Upper lobe of left lung (tissue), 6 donors: ENCODE data around the gene DCUN1D3. TPM values are rescaled to one million over a fixed set of nuclear protein-coding genes. Genes with fewer than 3 reads are reported as not detected.

Source experiments
- ATAC-seq, 2 donors: fragments of 200-7000 bp; cut with Tn5 transposase; one replicate each; pipeline ENCODE4 v1.9.1; 2022; ENCODE audit warnings: mild to moderate bottlenecking in 2 of 2, moderate library complexity in 2 of 2; ENCODE audit not compliant: low FRiP score in 2 of 2
- DNase-seq, 2 donors: peaks; one replicate each; pipeline ENCODE4 v3.0.0-alpha.2; 2019 to 2020
- H3K27ac ChIP-seq, 4 donors: fragments of 200-600 bp; sonication (generic); one replicate each; pipeline ENCODE4 v1.5.1; 2016 to 2019
- H3K27me3 ChIP-seq, 4 donors: fragments of 200-600 bp; sonication (generic); one replicate each; pipeline ENCODE4 v1.5.1; 2017 to 2019
- H3K36me3 ChIP-seq, 4 donors: fragments of 200-600 bp; sonication (generic); one replicate each; pipeline ENCODE4 v1.5.1; 2016 to 2019
- H3K4me1 ChIP-seq, 4 donors: fragments of 200-600 bp; sonication (generic); one replicate each; pipeline ENCODE4 v1.5.1; 2018 to 2019
- H3K4me3 ChIP-seq, 4 donors: fragments of 200-600 bp; sonication (generic); one replicate each; pipeline ENCODE4 v1.5.1; 2017 to 2019; ENCODE audit warnings: mild to moderate bottlenecking in 2 of 4, moderate library complexity in 1 of 4
- H3K9me3 ChIP-seq, 4 donors: fragments of 200-600 bp; sonication (generic); one replicate each; pipeline ENCODE4 v1.5.1; 2018 to 2019
- CTCF ChIP-seq, 6 experiments: fragments of 450-650 bp in 4 of 6; fragments of 200-600 bp in 2 of 6; sonication (generic) in 2 of 6; IDR thresholded peaks; one replicate each; pipeline ENCODE4 v1.5.1; 2016 to 2019; ENCODE audit warnings: antibody characterized with exemption in 6 of 6
- EP300 ChIP-seq, 4 donors: sonication (generic); formaldehyde crosslinking; IDR thresholded peaks; one replicate each; pipeline ENCODE4 v1.5.1; 2017; ENCODE audit warnings: antibody characterized with exemption in 4 of 4, control low read depth in 2 of 4
- POLR2A ChIP-seq, 4 donors: fragments of 450-650 bp; IDR thresholded peaks; one replicate each; pipeline ENCODE4 v1.5.1; 2016 to 2017; ENCODE audit warnings: antibody characterized with exemption in 4 of 4, mild to moderate bottlenecking in 2 of 4
- POLR2AphosphoS5 ChIP-seq, 2 donors: sonication (generic); formaldehyde crosslinking; IDR thresholded peaks; one replicate each; pipeline ENCODE4 v1.5.1; 2017; ENCODE audit warnings: antibody characterized with exemption in 2 of 2
- WGBS, 2 donors: methylation state at CpG; one replicate each; pipeline ENCODE4 v1.1.5; 2017 to 2018; 5-methylcytosine and 5-hydroxymethylcytosine counted together
- total RNA-seq, 6 donors: library from RNA; depleted of rRNA in 4 of 6; stranded (reverse); fragments of >200 nt in 4 of 6; gene quantifications; one replicate each; pipeline versions ENCODE4 v1.1.0 to v1.2.1, GENCODE V29; 2016 to 2021
- donor health status: DM: no; HTN: no; CAD: no; lungs with moderate emphysema.
- donor health status: DM: no; HTN: yes; CAD: no; lungs with severe emphysema.

Gene DCUN1D3
- total RNA-seq, 6 donors from 2014 or later: 7.2 to 33.0 (median 19.3) TPM

GRCh38 chr16:20821682-20822081, 78.5 kb downstream of the DCUN1D3 start:
- 87 to 91% methylated on average over 4 of the region's 4 CpGs for WGBS, 2 donors
- H3K4me3 ChIP-seq: no peak overlapping the region
- DNase-seq: no peak
- TF ChIP-seq POLR2AphosphoS5 (IDR thresholded peaks at IDR 0.05): no peak
- no peak for TF ChIP-seq CTCF (IDR thresholded peaks at IDR 0.05)
- no peak for TF ChIP-seq POLR2A (IDR thresholded peaks at IDR 0.05)
- TF ChIP-seq EP300 (IDR thresholded peaks at IDR 0.05): no peak
- no peaks in the 10 kb centered on the region for H3K27me3 ChIP-seq
- ATAC-seq: no peak
- H3K27ac ChIP-seq: no peak overlapping the region
- H3K4me1 ChIP-seq: no peaks in the 10 kb centered on the region
- H3K9me3 ChIP-seq: no peaks in the 10 kb centered on the region
- H3K36me3 ChIP-seq: no peaks in the 10 kb centered on the region

GRCh38 chr16:20818929-20819585, 81.1 kb downstream of the DCUN1D3 start:
- H3K36me3 ChIP-seq: no peaks in the 10 kb centered on the region
- WGBS, 2 donors: 94 to 96% methylated on average over 4 of the region's 4 CpGs
- DNase-seq: no peak
- no peak for TF ChIP-seq POLR2AphosphoS5 (IDR thresholded peaks at IDR 0.05)
- TF ChIP-seq CTCF (IDR thresholded peaks at IDR 0.05): no peak
- TF ChIP-seq POLR2A (IDR thresholded peaks at IDR 0.05): no peak
- no peak for TF ChIP-seq EP300 (IDR thresholded peaks at IDR 0.05)
- no peaks in the 10 kb centered on the region for H3K4me1 ChIP-seq
- no peaks in the 10 kb centered on the region for H3K27me3 ChIP-seq
- no peak for ATAC-seq
- no peaks in the 10 kb centered on the region for H3K9me3 ChIP-seq
- H3K27ac ChIP-seq: no peak overlapping the region
- H3K4me3 ChIP-seq: no peak overlapping the region

- H3K4me3 ChIP-seq: no peak overlapping the region
- H3K4me1 ChIP-seq: no peaks in the 10 kb centered on the region
- no peak overlapping the region for H3K27ac ChIP-seq
- H3K36me3 ChIP-seq: no peaks in the 10 kb centered on the region
- no peaks in the 10 kb centered on the region for H3K27me3 ChIP-seq
- ATAC-seq (no peak), DNase-seq (no peak)
- H3K9me3 ChIP-seq: no peaks in the 10 kb centered on the region
- 68 to 78% methylated on average over 4 of the region's 4 CpGs for whole genome bisulfite sequencing, 2 donors
- TF ChIP-seq POLR2A (IDR thresholded peaks at IDR 0.05) (no peak), CTCF (IDR thresholded peaks at IDR 0.05) (no peak), POLR2AphosphoS5 (IDR thresholded peaks at IDR 0.05) (no peak), EP300 (IDR thresholded peaks at IDR 0.05) (no peak)
Measured at GRCh38 chr16:20814784-20815183, 85.4 kb downstream of the DCUN1D3 start.

GRCh38 chr16:20812510-20812909, 87.6 kb downstream of the DCUN1D3 start:
- Histone ChIP-seq H3K27ac (no peak overlapping the region), H3K4me1 (peaks cover 0 to 5% (median under 1%) of the 10 kb centered on the region in 4 donors), H3K9me3 (no peaks in the 10 kb centered on the region), H3K27me3 (no peaks in the 10 kb centered on the region), H3K36me3 (no peaks in the 10 kb centered on the region), H3K4me3 (no peak overlapping the region)
- TF ChIP-seq CTCF (IDR thresholded peaks at IDR 0.05) (no peak), POLR2A (IDR thresholded peaks at IDR 0.05) (no peak), POLR2AphosphoS5 (IDR thresholded peaks at IDR 0.05) (no peak), EP300 (IDR thresholded peaks at IDR 0.05) (no peak)
- ATAC-seq (no peak), DNase-seq (no peak)
- WGBS, 2 donors: 78 to 86% methylated on average over 2 of the region's 2 CpGs

GRCh38 chr16:20811889-20812439, 88.2 kb downstream of the DCUN1D3 start:
- no peak for TF ChIP-seq EP300 (IDR thresholded peaks at IDR 0.05)
- no peak for TF ChIP-seq POLR2AphosphoS5 (IDR thresholded peaks at IDR 0.05)
- no peak for TF ChIP-seq CTCF (IDR thresholded peaks at IDR 0.05)
- no peak for TF ChIP-seq POLR2A (IDR thresholded peaks at IDR 0.05)
- 91 to 93% methylated on average over 10 of the region's 10 CpGs for WGBS, 2 donors
- no peaks in the 10 kb centered on the region for H3K36me3 ChIP-seq
- no peak overlapping the region for H3K4me3 ChIP-seq
- no peaks in the 10 kb centered on the region for H3K27me3 ChIP-seq
- DNase-seq: no peak
- no peak overlapping the region for H3K27ac ChIP-seq
- H3K4me1 ChIP-seq: peaks cover 0 to 11% (median 3%) of the 10 kb centered on the region in 4 donors
- no peak for ATAC-seq
- H3K9me3 ChIP-seq: no peaks in the 10 kb centered on the region
